ENCODE data around the gene GLCCI1.

DNA sequence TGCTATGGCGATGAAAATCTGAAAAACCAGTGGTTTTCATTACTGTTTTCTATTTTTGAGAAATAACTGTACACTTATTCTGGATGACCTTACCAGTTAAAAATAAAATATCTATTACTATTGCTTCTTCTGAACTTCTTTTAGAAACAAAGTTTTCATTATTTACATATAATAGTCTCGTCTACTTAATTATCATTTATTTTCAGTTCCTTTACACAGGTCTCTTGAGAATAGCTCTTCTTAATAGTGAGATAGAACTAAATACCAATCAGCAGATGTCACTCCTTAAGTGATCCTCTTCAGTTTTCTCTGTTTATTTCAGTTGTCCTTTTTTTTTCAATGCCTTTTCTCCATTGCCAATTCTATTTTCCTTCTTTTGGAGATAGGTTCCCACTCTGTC, 4.3 kb upstream of the GLCCI1 start:
- TF ChIP-seq, protein P1, sequence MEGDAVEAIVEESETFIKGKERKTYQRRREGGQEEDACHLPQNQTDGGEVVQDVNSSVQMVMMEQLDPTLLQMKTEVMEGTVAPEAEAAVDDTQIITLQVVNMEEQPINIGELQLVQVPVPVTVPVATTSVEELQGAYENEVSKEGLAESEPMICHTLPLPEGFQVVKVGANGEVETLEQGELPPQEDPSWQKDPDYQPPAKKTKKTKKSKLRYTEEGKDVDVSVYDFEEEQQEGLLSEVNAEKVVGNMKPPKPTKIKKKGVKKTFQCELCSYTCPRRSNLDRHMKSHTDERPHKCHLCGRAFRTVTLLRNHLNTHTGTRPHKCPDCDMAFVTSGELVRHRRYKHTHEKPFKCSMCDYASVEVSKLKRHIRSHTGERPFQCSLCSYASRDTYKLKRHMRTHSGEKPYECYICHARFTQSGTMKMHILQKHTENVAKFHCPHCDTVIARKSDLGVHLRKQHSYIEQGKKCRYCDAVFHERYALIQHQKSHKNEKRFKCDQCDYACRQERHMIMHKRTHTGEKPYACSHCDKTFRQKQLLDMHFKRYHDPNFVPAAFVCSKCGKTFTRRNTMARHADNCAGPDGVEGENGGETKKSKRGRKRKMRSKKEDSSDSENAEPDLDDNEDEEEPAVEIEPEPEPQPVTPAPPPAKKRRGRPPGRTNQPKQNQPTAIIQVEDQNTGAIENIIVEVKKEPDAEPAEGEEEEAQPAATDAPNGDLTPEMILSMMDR (IDR thresholded peaks at IDR 0.05), result no peak
- TF ChIP-seq POLR2A (IDR thresholded peaks at IDR 0.05), result no peak

Data from right lobe of liver (tissue), 4 donors.